ENCODE results near the gene MT1E.

Gene MT1E

DNA sequence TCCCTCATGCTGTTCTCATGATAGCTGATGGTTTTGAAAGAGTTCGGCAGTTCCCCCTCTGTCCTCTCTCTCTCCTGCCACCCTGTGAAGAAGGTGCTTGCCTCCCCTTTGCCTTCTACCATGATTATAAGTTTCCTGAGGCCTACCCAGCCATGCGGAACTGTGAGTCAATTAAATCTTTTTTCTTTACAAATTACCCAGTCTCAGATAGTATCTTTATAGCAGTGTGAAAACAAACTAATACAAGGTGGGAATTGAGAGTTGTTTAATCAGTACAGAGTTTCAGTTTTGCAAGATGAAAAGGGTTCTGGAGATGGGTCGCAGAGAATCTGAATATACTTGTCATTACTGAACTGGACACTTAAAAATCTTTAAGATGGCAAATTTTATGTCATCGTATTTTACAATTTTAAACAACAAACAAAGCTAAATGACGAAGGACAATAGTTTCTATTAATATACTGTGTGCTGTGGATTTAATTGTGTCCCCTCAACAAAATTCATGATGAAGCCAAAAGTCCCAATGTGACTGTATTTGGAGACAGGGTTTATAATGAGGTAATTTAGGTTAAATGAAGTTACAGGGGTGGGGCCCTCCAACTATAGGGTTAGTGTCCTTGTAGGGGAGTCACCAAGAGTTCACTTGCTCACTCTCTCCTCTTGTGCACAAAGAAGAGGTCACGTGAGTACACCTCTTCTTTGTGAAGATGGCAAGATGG lies 31.8 kb upstream of the MT1E start:
- H3K9me3 ChIP-seq (ENCODE audit: control insufficient read depth, insufficient read depth, low read length) = no peaks in the 10 kb centered on the region
- H3K27ac ChIP-seq (ENCODE audit: low read depth, low read length) = no peak overlapping the region
- no peaks in the 10 kb centered on the region for H3K9me2 ChIP-seq (replicated peaks; ENCODE audit: control insufficient read depth, low read length)
- H3K4me3 ChIP-seq (ENCODE audit: low read length) = no peak overlapping the region
- H4K20me1 ChIP-seq (ENCODE audit: control insufficient read depth, insufficient read depth, low read depth, low read length) = no peaks in the 10 kb centered on the region
- peaks cover 34% of the 10 kb centered on the region for H3K4me1 ChIP-seq (ENCODE audit: control insufficient read depth, low read length)
- no peak overlapping the region for H3K4me2 ChIP-seq (ENCODE audit: low read length)
- H3K79me2 ChIP-seq (ENCODE audit: control insufficient read depth, low read length) = no peaks in the 10 kb centered on the region
- TF ChIP-seq, protein P1, sequence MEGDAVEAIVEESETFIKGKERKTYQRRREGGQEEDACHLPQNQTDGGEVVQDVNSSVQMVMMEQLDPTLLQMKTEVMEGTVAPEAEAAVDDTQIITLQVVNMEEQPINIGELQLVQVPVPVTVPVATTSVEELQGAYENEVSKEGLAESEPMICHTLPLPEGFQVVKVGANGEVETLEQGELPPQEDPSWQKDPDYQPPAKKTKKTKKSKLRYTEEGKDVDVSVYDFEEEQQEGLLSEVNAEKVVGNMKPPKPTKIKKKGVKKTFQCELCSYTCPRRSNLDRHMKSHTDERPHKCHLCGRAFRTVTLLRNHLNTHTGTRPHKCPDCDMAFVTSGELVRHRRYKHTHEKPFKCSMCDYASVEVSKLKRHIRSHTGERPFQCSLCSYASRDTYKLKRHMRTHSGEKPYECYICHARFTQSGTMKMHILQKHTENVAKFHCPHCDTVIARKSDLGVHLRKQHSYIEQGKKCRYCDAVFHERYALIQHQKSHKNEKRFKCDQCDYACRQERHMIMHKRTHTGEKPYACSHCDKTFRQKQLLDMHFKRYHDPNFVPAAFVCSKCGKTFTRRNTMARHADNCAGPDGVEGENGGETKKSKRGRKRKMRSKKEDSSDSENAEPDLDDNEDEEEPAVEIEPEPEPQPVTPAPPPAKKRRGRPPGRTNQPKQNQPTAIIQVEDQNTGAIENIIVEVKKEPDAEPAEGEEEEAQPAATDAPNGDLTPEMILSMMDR (IDR thresholded peaks at IDR 0.05; ENCODE audit: low read depth, low read length, poor library complexity, severe bottlenecking) = no peak
- no peak for TF ChIP-seq EZH2phosphoT487 (IDR thresholded peaks at IDR 0.05; ENCODE audit: borderline replicate concordance, low read length)
- no peaks in the 10 kb centered on the region for H3K36me3 ChIP-seq (ENCODE audit: control insufficient read depth, low read length)
- H3K27me3 ChIP-seq (ENCODE audit: control insufficient read depth, low read length) = peaks cover 7% of the 10 kb centered on the region; the same call in 1 of the 2 replicates
- H3F3A ChIP-seq (ENCODE audit: control insufficient read depth, insufficient read depth) = peaks cover 3% of the 10 kb centered on the region; the same call in 1 of the 2 replicates

DNA sequence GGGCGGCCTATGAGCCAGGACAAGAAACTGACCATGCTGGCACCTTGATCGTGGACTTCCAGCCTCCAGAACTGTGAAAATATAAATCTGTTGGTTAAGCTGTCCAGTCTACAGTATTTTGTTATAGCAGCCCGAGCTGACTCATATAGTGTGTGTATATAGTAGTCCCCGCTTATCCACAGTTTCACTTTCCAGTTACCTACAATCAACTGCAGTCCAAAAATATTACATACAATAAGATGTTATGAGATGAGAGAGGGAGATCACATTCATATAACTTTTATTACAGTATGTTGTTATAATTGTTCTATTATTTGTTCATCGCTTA lies 31.3 kb upstream of the MT1E start:
- TF ChIP-seq, protein P1 (IDR thresholded peaks at IDR 0.05; ENCODE audit: low read depth, low read length, poor library complexity, severe bottlenecking) = no peak
- no peak for TF ChIP-seq EZH2phosphoT487 (IDR thresholded peaks at IDR 0.05; ENCODE audit: borderline replicate concordance, low read length)
- Histone ChIP-seq H3K4me3 (ENCODE audit: low read length) (no peak overlapping the region), H3K79me2 (ENCODE audit: control insufficient read depth, low read length) (no peaks in the 10 kb centered on the region), H3K27ac (ENCODE audit: low read depth, low read length) (no peak overlapping the region), H4K20me1 (ENCODE audit: control insufficient read depth, insufficient read depth, low read depth, low read length) (no peaks in the 10 kb centered on the region), H3F3A (ENCODE audit: control insufficient read depth, insufficient read depth) (peaks cover 3% of the 10 kb centered on the region; the same call in 1 of the 2 replicates), H3K4me1 (ENCODE audit: control insufficient read depth, low read length) (peaks cover 34% of the 10 kb centered on the region), H3K27me3 (ENCODE audit: control insufficient read depth, low read length) (peaks cover 5% of the 10 kb centered on the region; the same call in 1 of the 2 replicates), H3K4me2 (ENCODE audit: low read length) (no peak overlapping the region), H3K9me2 (replicated peaks; ENCODE audit: control insufficient read depth, low read length) (no peaks in the 10 kb centered on the region), H3K9me3 (ENCODE audit: control insufficient read depth, insufficient read depth, low read length) (no peaks in the 10 kb centered on the region), H3K36me3 (ENCODE audit: control insufficient read depth, low read length) (no peaks in the 10 kb centered on the region)

DNA sequence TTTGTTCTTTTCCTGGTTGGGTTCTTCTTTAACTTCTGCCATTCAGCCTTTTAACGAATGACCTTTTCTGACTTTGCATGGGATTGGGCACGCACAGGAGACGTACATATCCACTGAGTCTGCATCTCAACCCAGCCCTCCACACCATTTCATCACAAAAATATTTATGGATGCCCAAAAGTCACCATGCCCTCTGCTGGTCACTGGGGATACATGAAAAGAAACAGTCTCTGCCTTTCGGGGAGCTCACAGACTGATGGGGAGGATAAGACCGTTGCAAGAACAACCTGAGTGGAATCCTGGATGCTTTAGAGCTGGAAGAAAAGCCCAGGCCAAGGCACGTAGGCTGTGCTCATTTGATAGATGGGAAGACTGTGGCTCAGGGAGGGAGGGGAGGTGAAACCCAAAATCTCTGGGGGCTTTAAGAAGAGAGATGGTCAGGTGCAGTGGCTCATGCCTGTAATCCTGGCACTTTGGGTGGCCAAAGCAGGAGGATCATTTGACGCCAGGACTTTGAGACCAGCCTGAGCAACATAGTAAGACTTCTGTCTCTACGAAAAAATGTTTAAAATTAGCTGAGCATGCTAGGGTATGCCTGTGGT lies 25.1 kb upstream of the MT1E start:
- H3K4me3 ChIP-seq (ENCODE audit: low read length) = no peak overlapping the region
- peaks cover 3% of the 10 kb centered on the region; the same call in 1 of the 2 replicates for H3F3A ChIP-seq (ENCODE audit: control insufficient read depth, insufficient read depth)
- H3K9me3 ChIP-seq (ENCODE audit: control insufficient read depth, insufficient read depth, low read length) = no peaks in the 10 kb centered on the region
- H3K27ac ChIP-seq (ENCODE audit: low read depth, low read length) = no peak overlapping the region
- no peaks in the 10 kb centered on the region for H3K79me2 ChIP-seq (ENCODE audit: control insufficient read depth, low read length)
- TF ChIP-seq EZH2phosphoT487 (IDR thresholded peaks at IDR 0.05; ENCODE audit: borderline replicate concordance, low read length) = no peak
- TF ChIP-seq, protein P1 (IDR thresholded peaks at IDR 0.05; ENCODE audit: low read depth, low read length, poor library complexity, severe bottlenecking) = peak; percentile 71
- H3K27me3 ChIP-seq (ENCODE audit: control insufficient read depth, low read length) = peaks cover 4% of the 10 kb centered on the region; the same call in 1 of the 2 replicates
- H3K4me1 ChIP-seq (ENCODE audit: control insufficient read depth, low read length) = peaks cover 14% of the 10 kb centered on the region
- H3K9me2 ChIP-seq (replicated peaks; ENCODE audit: control insufficient read depth, low read length) = no peaks in the 10 kb centered on the region
- H3K36me3 ChIP-seq (ENCODE audit: control insufficient read depth, low read length) = no peaks in the 10 kb centered on the region
- no peaks in the 10 kb centered on the region for H4K20me1 ChIP-seq (ENCODE audit: control insufficient read depth, insufficient read depth, low read depth, low read length)
- no peak overlapping the region for H3K4me2 ChIP-seq (ENCODE audit: low read length)

All from DOHH2 (cell line).